IMR-90 (cell line): Measurements from ENCODE around the gene CTR9.

Experiments used
- BHLHE40 ChIP-seq: fragments of 150-350 bp; IDR thresholded peaks from 2 replicates; pipeline ENCODE4 v1.6.1; 2016; ENCODE audit warnings: mild to moderate bottlenecking, low read depth, low read length
- CEBPB ChIP-seq: IDR thresholded peaks from 2 replicates; pipeline ENCODE4 v1.6.1; 2012; ENCODE audit warnings: low read depth, low read length, improper control_type of control experiment
- CHD1 ChIP-seq: IDR thresholded peaks from 2 replicates; pipeline ENCODE4 v1.6.1; 2012; ENCODE audit warnings: low read depth, low read length, improper control_type of control experiment
- MAFK ChIP-seq: IDR thresholded peaks from 2 replicates; pipeline ENCODE4 v1.6.1; 2012; ENCODE audit warnings: low read depth, low read length, improper control_type of control experiment
- MXI1 ChIP-seq: IDR thresholded peaks from 2 replicates; pipeline ENCODE4 v1.6.1; 2012; ENCODE audit warnings: low read depth, mild to moderate bottlenecking, low read length, moderate library complexity, borderline replicate concordance
- POLR2A ChIP-seq: IDR thresholded peaks from 2 replicates; pipeline ENCODE4 v1.6.1; 2012; ENCODE audit warnings: mild to moderate bottlenecking, low read depth, low read length
- RAD21 ChIP-seq: IDR thresholded peaks from 2 replicates; pipeline ENCODE4 v1.6.1; 2012; ENCODE audit warnings: low read length, improper control_type of control experiment
- SMC3 ChIP-seq: fragments of 150-350 bp; IDR thresholded peaks from 2 replicates; pipeline ENCODE4 v1.6.1; 2016; ENCODE audit warnings: low read depth, mild to moderate bottlenecking, antibody characterized with exemption, low read length, moderate library complexity
- TF ChIP-seq, protein P1 (sequence below): conservative IDR thresholded peaks from 2 replicates; pipeline ENCODE4 v1.5.1; 2012; ENCODE audit warnings: mild to moderate bottlenecking, low read depth, low read length, improper control_type of control experiment
- TF ChIP-seq, protein P2 (sequence below): fragments of 150-350 bp; IDR thresholded peaks from 2 replicates; pipeline ENCODE4 v1.6.1; 2016; ENCODE audit warnings: low read depth, mild to moderate bottlenecking, low read length, moderate library complexity, borderline replicate concordance

DNA sequence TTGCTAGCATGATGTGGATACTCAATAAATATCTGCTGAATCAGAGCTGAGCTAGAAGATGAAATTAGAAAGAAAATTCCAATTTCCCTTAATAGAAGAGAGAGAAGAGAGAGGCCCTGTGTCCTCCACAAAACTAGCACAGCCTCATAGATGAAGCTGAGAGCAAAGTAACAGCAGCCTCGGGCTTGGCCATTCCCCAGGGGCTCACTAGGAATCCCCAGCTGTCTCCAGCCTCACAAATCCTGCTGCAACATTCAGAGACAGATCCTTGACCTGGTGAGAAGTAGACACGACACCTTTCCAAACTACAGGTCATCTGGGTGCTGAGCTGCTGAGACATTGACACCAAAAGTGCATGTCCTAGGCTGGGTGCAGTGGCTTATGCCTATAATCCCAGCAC is 31.4 kb upstream of the CTR9 start:
- TF ChIP-seq, protein P1, sequence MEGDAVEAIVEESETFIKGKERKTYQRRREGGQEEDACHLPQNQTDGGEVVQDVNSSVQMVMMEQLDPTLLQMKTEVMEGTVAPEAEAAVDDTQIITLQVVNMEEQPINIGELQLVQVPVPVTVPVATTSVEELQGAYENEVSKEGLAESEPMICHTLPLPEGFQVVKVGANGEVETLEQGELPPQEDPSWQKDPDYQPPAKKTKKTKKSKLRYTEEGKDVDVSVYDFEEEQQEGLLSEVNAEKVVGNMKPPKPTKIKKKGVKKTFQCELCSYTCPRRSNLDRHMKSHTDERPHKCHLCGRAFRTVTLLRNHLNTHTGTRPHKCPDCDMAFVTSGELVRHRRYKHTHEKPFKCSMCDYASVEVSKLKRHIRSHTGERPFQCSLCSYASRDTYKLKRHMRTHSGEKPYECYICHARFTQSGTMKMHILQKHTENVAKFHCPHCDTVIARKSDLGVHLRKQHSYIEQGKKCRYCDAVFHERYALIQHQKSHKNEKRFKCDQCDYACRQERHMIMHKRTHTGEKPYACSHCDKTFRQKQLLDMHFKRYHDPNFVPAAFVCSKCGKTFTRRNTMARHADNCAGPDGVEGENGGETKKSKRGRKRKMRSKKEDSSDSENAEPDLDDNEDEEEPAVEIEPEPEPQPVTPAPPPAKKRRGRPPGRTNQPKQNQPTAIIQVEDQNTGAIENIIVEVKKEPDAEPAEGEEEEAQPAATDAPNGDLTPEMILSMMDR: no peak
- TF ChIP-seq RAD21 (no peak), MAFK (no peak), POLR2A (no peak), MXI1 (no peak), CHD1 (no peak), CEBPB (no peak), SMC3 (no peak), BHLHE40 (no peak)
- TF ChIP-seq, protein P2, sequence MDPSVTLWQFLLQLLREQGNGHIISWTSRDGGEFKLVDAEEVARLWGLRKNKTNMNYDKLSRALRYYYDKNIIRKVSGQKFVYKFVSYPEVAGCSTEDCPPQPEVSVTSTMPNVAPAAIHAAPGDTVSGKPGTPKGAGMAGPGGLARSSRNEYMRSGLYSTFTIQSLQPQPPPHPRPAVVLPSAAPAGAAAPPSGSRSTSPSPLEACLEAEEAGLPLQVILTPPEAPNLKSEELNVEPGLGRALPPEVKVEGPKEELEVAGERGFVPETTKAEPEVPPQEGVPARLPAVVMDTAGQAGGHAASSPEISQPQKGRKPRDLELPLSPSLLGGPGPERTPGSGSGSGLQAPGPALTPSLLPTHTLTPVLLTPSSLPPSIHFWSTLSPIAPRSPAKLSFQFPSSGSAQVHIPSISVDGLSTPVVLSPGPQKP: no peak
